Measurements from ENCODE around the gene ESRRA. TPM values are rescaled to one million over a fixed set of nuclear protein-coding genes. Genes with fewer than 3 reads are reported as not detected.

ESRRA gene
- total and polyA plus RNA-seq, 2 of the 13 experiments (the other 11 are each of a cell fraction or from before 2014, with no cell fraction given) = 18.1 to 36.3 TPM

DNA sequence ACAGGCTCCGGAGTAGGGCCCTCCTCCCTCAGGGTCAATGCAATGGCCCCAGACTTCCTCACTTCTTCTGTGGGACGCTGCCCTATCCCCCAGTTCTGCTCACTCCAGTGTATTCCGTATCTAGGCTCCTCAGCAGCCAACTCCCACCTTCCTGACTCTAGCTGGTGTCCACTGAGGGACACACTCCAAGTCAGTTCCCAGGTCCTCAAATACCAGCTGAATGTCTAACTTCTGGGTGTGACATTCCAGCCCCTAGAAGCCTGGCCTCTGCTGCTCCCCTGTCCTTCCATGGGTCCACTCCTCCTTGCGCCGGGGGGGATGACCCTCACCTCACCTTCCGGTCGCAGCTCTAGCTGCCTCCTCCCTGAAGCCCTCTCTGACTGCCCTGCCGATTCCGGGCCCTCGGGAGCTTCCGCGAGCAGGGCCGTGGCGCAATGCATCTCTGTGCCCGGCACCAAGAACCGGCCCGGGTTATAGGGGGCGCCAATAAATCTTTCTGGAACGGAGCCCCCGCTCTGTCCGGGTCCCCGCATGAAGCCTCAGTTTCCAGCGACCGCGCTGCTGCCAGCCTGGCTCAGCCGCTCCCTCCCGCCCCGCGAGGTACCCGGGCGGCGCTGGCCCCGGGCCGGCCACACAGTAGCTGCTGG is 36.3 kb upstream of the ESRRA start (continued):
- TF ChIP-seq NFYB (CRISPR knock-in tag; IDR thresholded peaks at IDR 0.05) (no peak), GATAD2A (CRISPR knock-in tag; IDR thresholded peaks at IDR 0.05) (no peak; the same call in 1 of the 2 replicates), ETS1 (CRISPR knock-in tag; IDR thresholded peaks at IDR 0.05) (no peak), ZHX1 (CRISPR knock-in tag; IDR thresholded peaks at IDR 0.05; ENCODE audit: low read depth) (no peak), NCOA5 (CRISPR knock-in tag; IDR thresholded peaks at IDR 0.05) (no peak), KAT7 (CRISPR knock-in tag; IDR thresholded peaks at IDR 0.05; ENCODE audit: borderline replicate concordance) (no peak), MBNL3 (CRISPR knock-in tag; conservative IDR thresholded peaks at IDR 0.05) (no peak), ONECUT2 (CRISPR knock-in tag; IDR thresholded peaks at IDR 0.05) (no peak), ELF1 (CRISPR knock-in tag; IDR thresholded peaks at IDR 0.05) (0 out of 2 replicates have a peak, but pooled peaks have one; percentile 29), ZNF143 (CRISPR knock-in tag; IDR thresholded peaks at IDR 0.05) (no peak), TEAD3 (CRISPR knock-in tag; optimal IDR thresholded peaks at IDR 0.05; ENCODE audit: borderline replicate concordance) (peak; percentile 76), ZC3H4 (CRISPR knock-in tag; IDR thresholded peaks at IDR 0.05; ENCODE audit: borderline replicate concordance) (no peak; the same call in 1 of the 2 replicates), MEIS2 (CRISPR knock-in tag; IDR thresholded peaks at IDR 0.05) (no peak), ZNF256 (CRISPR knock-in tag; conservative IDR thresholded peaks at IDR 0.05) (no peak), TP53 (CRISPR knock-in tag; conservative IDR thresholded peaks at IDR 0.05) (no peak), ZNF780A (CRISPR knock-in tag; IDR thresholded peaks at IDR 0.05) (no peak)
